Measurements from ENCODE around the gene TK2. TPM values are rescaled to one million over a fixed set of nuclear protein-coding genes. Genes with fewer than 3 reads are reported as not detected.

Gene TK2
- total and polyA plus RNA-seq, 2 experiments from 2014 or later: 27.9 to 57.5 TPM

GRCh38 chr16:66525396-66526180 is 24.3 kb downstream of the TK2 start:
- Histone ChIP-seq H3K27ac (no peak overlapping the region), H3K9me2 (ENCODE audit: insufficient read depth) (no peaks in the 10 kb centered on the region)
- in situ Hi-C loops (cut with MboI): no loop called here

GRCh38 chr16:66524601-66525164 is 25.2 kb downstream of the TK2 start:
- Histone ChIP-seq H3K36me3 (ENCODE audit: low read depth) (no peaks in the 10 kb centered on the region; the same call in 1 of the 2 replicates), H3K4me2 (ENCODE audit: unreplicated experiment) (no peak overlapping the region), H3K27me3 (replicated peaks; ENCODE audit: insufficient read depth) (no peaks in the 10 kb centered on the region), H3K9me2 (ENCODE audit: insufficient read depth) (no peaks in the 10 kb centered on the region), H2AFZ (no peak overlapping the region), H4K20me1 (ENCODE audit: insufficient read depth) (no peaks in the 10 kb centered on the region), H3F3A (ENCODE audit: insufficient read depth) (no peaks in the 10 kb centered on the region; the same call in 1 of the 2 replicates), H3K4me3 (no peak overlapping the region), H3K9ac (no peak overlapping the region), H3K9me3 (ENCODE audit: low read depth) (no peaks in the 10 kb centered on the region), H3K27ac (no peak overlapping the region), H3K4me1 (ENCODE audit: insufficient read depth) (peaks cover 18% of the 10 kb centered on the region), H3K79me2 (ENCODE audit: insufficient read depth) (no peaks in the 10 kb centered on the region)
- DNase-seq: no peak
- in situ Hi-C loops (cut with MboI): no loop called here
- no peak for TF ChIP-seq EZH2 (IDR thresholded peaks at IDR 0.05; ENCODE audit: insufficient read depth, poor library complexity, severe bottlenecking)
- TF ChIP-seq EZH2phosphoT487 (IDR thresholded peaks at IDR 0.05; ENCODE audit: insufficient read depth, low read depth): no peak
- WGBS, 2 experiments (ENCODE audit: low coverage in 1 of 2, low lambda C conversion rate in 2 of 2, missing lambda C conversion rate in 2 of 2): 85 to 88% methylated on average over 6 of the region's 6 CpGs

More at GRCh38 chr16:66525396-66526180, 24.3 kb downstream of the TK2 start:
- Histone ChIP-seq H3K4me1 (ENCODE audit: insufficient read depth) (peaks cover 18% of the 10 kb centered on the region), H3K36me3 (ENCODE audit: low read depth) (peaks cover 3% of the 10 kb centered on the region; the same call in 1 of the 2 replicates), H4K20me1 (ENCODE audit: insufficient read depth) (no peaks in the 10 kb centered on the region), H2AFZ (no peak overlapping the region), H3K4me3 (no peak overlapping the region), H3K9ac (no peak overlapping the region), H3K27me3 (replicated peaks; ENCODE audit: insufficient read depth) (no peaks in the 10 kb centered on the region), H3K4me2 (ENCODE audit: unreplicated experiment) (no peak overlapping the region), H3K79me2 (ENCODE audit: insufficient read depth) (no peaks in the 10 kb centered on the region), H3K9me3 (ENCODE audit: low read depth) (no peaks in the 10 kb centered on the region), H3F3A (ENCODE audit: insufficient read depth) (no peaks in the 10 kb centered on the region; the same call in 1 of the 2 replicates)
- TF ChIP-seq EZH2phosphoT487 (IDR thresholded peaks at IDR 0.05; ENCODE audit: insufficient read depth, low read depth) (no peak), EZH2 (IDR thresholded peaks at IDR 0.05; ENCODE audit: insufficient read depth, poor library complexity, severe bottlenecking) (no peak)
- peak; percentile 34 for DNase-seq
- whole genome bisulfite sequencing, 2 experiments (ENCODE audit: low coverage in 1 of 2, low lambda C conversion rate in 2 of 2, missing lambda C conversion rate in 2 of 2): 85 to 89% methylated on average over 9 of the region's 9 CpGs

- in situ Hi-C loops (cut with MboI): no loop called here
- Histone ChIP-seq H3K27me3 (replicated peaks; ENCODE audit: insufficient read depth) (no peaks in the 10 kb centered on the region), H3K9ac (no peak overlapping the region), H3F3A (ENCODE audit: insufficient read depth) (no peaks in the 10 kb centered on the region; the same call in 1 of the 2 replicates), H3K36me3 (ENCODE audit: low read depth) (no peaks in the 10 kb centered on the region; the same call in 1 of the 2 replicates), H2AFZ (no peak overlapping the region), H3K9me3 (ENCODE audit: low read depth) (no peaks in the 10 kb centered on the region), H3K79me2 (ENCODE audit: insufficient read depth) (no peaks in the 10 kb centered on the region), H3K27ac (no peak overlapping the region), H3K4me1 (ENCODE audit: insufficient read depth) (peaks cover 18% of the 10 kb centered on the region), H4K20me1 (ENCODE audit: insufficient read depth) (no peaks in the 10 kb centered on the region), H3K9me2 (ENCODE audit: insufficient read depth) (no peaks in the 10 kb centered on the region), H3K4me2 (ENCODE audit: unreplicated experiment) (no peak overlapping the region), H3K4me3 (no peak overlapping the region)
- no peak for TF ChIP-seq EZH2phosphoT487 (IDR thresholded peaks at IDR 0.05; ENCODE audit: insufficient read depth, low read depth)
- TF ChIP-seq EZH2 (IDR thresholded peaks at IDR 0.05; ENCODE audit: insufficient read depth, poor library complexity, severe bottlenecking): no peak
- DNase-seq: no peak
- 94 to 95% methylated on average over 9 of the region's 9 CpGs for WGBS, 2 experiments (ENCODE audit: low coverage in 1 of 2, low lambda C conversion rate in 2 of 2, missing lambda C conversion rate in 2 of 2)
These were observed 26.0 kb downstream of the TK2 start for GRCh38 chr16:66523861-66524354.

- in situ Hi-C loops (cut with MboI): no loop called here
- H3K4me1 ChIP-seq (ENCODE audit: insufficient read depth): peaks cover 18% of the 10 kb centered on the region
- no peak overlapping the region for H3K27ac ChIP-seq
These were observed 26.9 kb downstream of the TK2 start for GRCh38 chr16:66522816-66523590.

More at GRCh38 chr16:66522816-66523590, 26.9 kb downstream of the TK2 start:
- DNase-seq: no peak
- Histone ChIP-seq H3K27me3 (replicated peaks; ENCODE audit: insufficient read depth) (no peaks in the 10 kb centered on the region), H3K9me3 (ENCODE audit: low read depth) (no peaks in the 10 kb centered on the region), H3F3A (ENCODE audit: insufficient read depth) (no peaks in the 10 kb centered on the region; the same call in 1 of the 2 replicates), H3K9ac (no peak overlapping the region), H3K79me2 (ENCODE audit: insufficient read depth) (no peaks in the 10 kb centered on the region), H3K9me2 (ENCODE audit: insufficient read depth) (no peaks in the 10 kb centered on the region), H3K4me3 (no peak overlapping the region), H4K20me1 (ENCODE audit: insufficient read depth) (no peaks in the 10 kb centered on the region), H3K4me2 (ENCODE audit: unreplicated experiment) (no peak overlapping the region), H2AFZ (no peak overlapping the region), H3K36me3 (ENCODE audit: low read depth) (no peaks in the 10 kb centered on the region)
- 88% methylated on average over 11 of the region's 11 CpGs for WGBS, 2 experiments (ENCODE audit: low coverage in 1 of 2, low lambda C conversion rate in 2 of 2, missing lambda C conversion rate in 2 of 2)
- no peak for TF ChIP-seq EZH2phosphoT487 (IDR thresholded peaks at IDR 0.05; ENCODE audit: insufficient read depth, low read depth)
- TF ChIP-seq EZH2 (IDR thresholded peaks at IDR 0.05; ENCODE audit: insufficient read depth, poor library complexity, severe bottlenecking): no peak

Data from GM23248 (cell line).